ENCODE results near the gene SCUBE2. TPM values are rescaled to one million over a fixed set of nuclear protein-coding genes. Genes with fewer than 3 reads are reported as not detected.

The SCUBE2 gene
- total and polyA plus RNA-seq, 2 donors (not counting 1 experiment from before 2014, with no cell fraction given) = not detected

- Histone ChIP-seq H3K9me3 (ENCODE audit: control extremely low read depth in 1 of 3, control insufficient read depth in 2 of 3, insufficient read depth in 1 of 3, low read length in 2 of 3) (no peaks in the 10 kb centered on the region), H3K27me3 (replicated peaks in 1 of 4; ENCODE audit: control extremely low read depth in 1 of 4, control insufficient read depth in 3 of 4, insufficient read depth in 4 of 4, low read length in 3 of 4) (peaks cover 0 to 3% (median 0%) of the 10 kb centered on the region in 4 experiments), H3K4me2 (replicated peaks; ENCODE audit: low read depth, low read length, poor library complexity, severe bottlenecking) (no peak overlapping the region), H3K4me1 (ENCODE audit: control insufficient read depth in 2 of 2, insufficient read depth in 2 of 2, low read length in 2 of 2) (no peaks in the 10 kb centered on the region), H2AFZ (ENCODE audit: insufficient read depth, low read depth, low read length, poor library complexity, severe bottlenecking) (no peak overlapping the region), H3K79me2 (ENCODE audit: control insufficient read depth, insufficient read depth, low read length) (no peaks in the 10 kb centered on the region), H3K36me3 (replicated peaks in 1 of 2; ENCODE audit: control extremely low read depth in 1 of 2, control insufficient read depth in 1 of 2, extremely low read depth in 1 of 2, insufficient read depth in 2 of 2, low read length in 1 of 2) (no peaks in the 10 kb centered on the region), H3K27ac (ENCODE audit: low read length in 2 of 2) (no peak overlapping the region), H4K20me1 (ENCODE audit: control insufficient read depth, insufficient read depth, low read length, poor library complexity, severe bottlenecking) (no peaks in the 10 kb centered on the region), H3K9ac (ENCODE audit: low read length) (no peak overlapping the region), H3K4me3 (ENCODE audit: control extremely low read depth in 1 of 5, extremely low read depth in 1 of 5, insufficient read depth in 1 of 5, low read depth in 2 of 5, low read length in 4 of 5) (no peak overlapping the region)
- no peak for DNase-seq
- H3K27me3 Mint-ChIP-seq = peaks cover 28% of the 10 kb centered on the region
- 77% methylated on average over 3 of the region's 5 CpGs for WGBS (ENCODE audit: insufficient coverage)
- CTCF ChIA-PET = interaction anchor here (0.7 kb wide), 1 partner anchor 130 kb away, joined by 3 read pairs; no protein-coding TSS in a partner anchor
- intact Hi-C loops (cut with micrococcal nuclease) = no loop called here
- H3K4me3 Mint-ChIP-seq = no peak overlapping the region
- TF ChIP-seq EZH2 (IDR thresholded peaks at IDR 0.05; ENCODE audit: borderline replicate concordance, insufficient read depth, low read depth, low read length, poor library complexity, severe bottlenecking) (no peak), CTCF (IDR thresholded peaks at IDR 0.05) (no peak)
- ATAC-seq (ENCODE audit: low read depth) = no peak
- no peaks in the 10 kb centered on the region for H3K9me3 Mint-ChIP-seq (ENCODE audit: insufficient read depth)
- no peaks in the 10 kb centered on the region for H3K4me1 Mint-ChIP-seq
- POLR2A ChIA-PET = no interaction called here
- no peak overlapping the region for H3K27ac Mint-ChIP-seq
Measured at GRCh38 chr11:9078113-9079086, 13.0 kb downstream of the SCUBE2 start.

- peaks cover 35% of the 10 kb centered on the region for H3K27me3 Mint-ChIP-seq
- WGBS (ENCODE audit: insufficient coverage) = 73% methylated on average over 2 of the region's 2 CpGs
- H3K27ac ChIP-seq (ENCODE audit: low read length in 2 of 2) = no peak overlapping the region
- no peaks in the 10 kb centered on the region for H3K79me2 ChIP-seq (ENCODE audit: control insufficient read depth, insufficient read depth, low read length)
- no peak overlapping the region for H3K9ac ChIP-seq (ENCODE audit: low read length)
- no peaks in the 10 kb centered on the region for H3K9me3 Mint-ChIP-seq (ENCODE audit: insufficient read depth)
- H3K4me1 Mint-ChIP-seq = no peaks in the 10 kb centered on the region
- no peaks in the 10 kb centered on the region for H4K20me1 ChIP-seq (ENCODE audit: control insufficient read depth, insufficient read depth, low read length, poor library complexity, severe bottlenecking)
- H3K4me1 ChIP-seq (ENCODE audit: control insufficient read depth in 2 of 2, insufficient read depth in 2 of 2, low read length in 2 of 2) = no peaks in the 10 kb centered on the region
- TF ChIP-seq CTCF (IDR thresholded peaks at IDR 0.05) = no peak
- no peak for TF ChIP-seq EZH2 (IDR thresholded peaks at IDR 0.05; ENCODE audit: borderline replicate concordance, insufficient read depth, low read depth, low read length, poor library complexity, severe bottlenecking)
- intact Hi-C loops (cut with micrococcal nuclease) = no loop called here
- ATAC-seq (ENCODE audit: low read depth) (no peak), DNase-seq (no peak)
- no peak overlapping the region for H3K27ac Mint-ChIP-seq
- CTCF ChIA-PET = interaction anchor here (1.2 kb wide), 1 partner anchor 14 kb away, joined by 3 read pairs; no protein-coding TSS in a partner anchor
- H3K27me3 ChIP-seq (replicated peaks in 1 of 4; ENCODE audit: control extremely low read depth in 1 of 4, control insufficient read depth in 3 of 4, insufficient read depth in 4 of 4, low read length in 3 of 4) = peaks cover 0 to 4% (median 2%) of the 10 kb centered on the region in 4 experiments
- H3K9me3 ChIP-seq (ENCODE audit: control extremely low read depth in 1 of 3, control insufficient read depth in 2 of 3, insufficient read depth in 1 of 3, low read length in 2 of 3) = no peaks in the 10 kb centered on the region
- H2AFZ ChIP-seq (ENCODE audit: insufficient read depth, low read depth, low read length, poor library complexity, severe bottlenecking) = no peak overlapping the region
- no peak overlapping the region for H3K4me3 ChIP-seq (ENCODE audit: control extremely low read depth in 1 of 5, extremely low read depth in 1 of 5, insufficient read depth in 1 of 5, low read depth in 2 of 5, low read length in 4 of 5)
- POLR2A ChIA-PET = no interaction called here
- H3K36me3 ChIP-seq (replicated peaks in 1 of 2; ENCODE audit: control extremely low read depth in 1 of 2, control insufficient read depth in 1 of 2, extremely low read depth in 1 of 2, insufficient read depth in 2 of 2, low read length in 1 of 2) = no peaks in the 10 kb centered on the region
- H3K4me2 ChIP-seq (replicated peaks; ENCODE audit: low read depth, low read length, poor library complexity, severe bottlenecking) = no peak overlapping the region
- no peak overlapping the region for H3K4me3 Mint-ChIP-seq
Measured at GRCh38 chr11:9077164-9077563, 14.2 kb downstream of the SCUBE2 start.
